GM12864 (cell line): Measurements from ENCODE around the gene MAP3K14.

Experiments used
- DNase-seq: peaks from one replicate; pipeline ENCODE4 v3.0.0-alpha.2; 2011; ENCODE audit warnings: low read depth
- H3K4me3 ChIP-seq: 2 replicates; pipeline ENCODE4 v1.5.1; 2011; ENCODE audit warnings: mild to moderate bottlenecking, low read depth, low read length, control low read depth
- TF ChIP-seq, protein P1 (sequence below): IDR thresholded peaks from 2 replicates; pipeline ENCODE4 v1.5.1; 2011; ENCODE audit warnings: low read depth, mild to moderate bottlenecking, moderate library complexity, low read length, control low read depth, inconsistent platforms; ENCODE audit errors: missing control alignments

The MAP3K14 gene

GRCh38 chr17:45339646-45340605, 23.1 kb upstream of the MAP3K14 start:
- H3K4me3 ChIP-seq, result no peak overlapping the region
- DNase-seq, result no peak
- TF ChIP-seq, protein P1, sequence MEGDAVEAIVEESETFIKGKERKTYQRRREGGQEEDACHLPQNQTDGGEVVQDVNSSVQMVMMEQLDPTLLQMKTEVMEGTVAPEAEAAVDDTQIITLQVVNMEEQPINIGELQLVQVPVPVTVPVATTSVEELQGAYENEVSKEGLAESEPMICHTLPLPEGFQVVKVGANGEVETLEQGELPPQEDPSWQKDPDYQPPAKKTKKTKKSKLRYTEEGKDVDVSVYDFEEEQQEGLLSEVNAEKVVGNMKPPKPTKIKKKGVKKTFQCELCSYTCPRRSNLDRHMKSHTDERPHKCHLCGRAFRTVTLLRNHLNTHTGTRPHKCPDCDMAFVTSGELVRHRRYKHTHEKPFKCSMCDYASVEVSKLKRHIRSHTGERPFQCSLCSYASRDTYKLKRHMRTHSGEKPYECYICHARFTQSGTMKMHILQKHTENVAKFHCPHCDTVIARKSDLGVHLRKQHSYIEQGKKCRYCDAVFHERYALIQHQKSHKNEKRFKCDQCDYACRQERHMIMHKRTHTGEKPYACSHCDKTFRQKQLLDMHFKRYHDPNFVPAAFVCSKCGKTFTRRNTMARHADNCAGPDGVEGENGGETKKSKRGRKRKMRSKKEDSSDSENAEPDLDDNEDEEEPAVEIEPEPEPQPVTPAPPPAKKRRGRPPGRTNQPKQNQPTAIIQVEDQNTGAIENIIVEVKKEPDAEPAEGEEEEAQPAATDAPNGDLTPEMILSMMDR, result no peak

DNA sequence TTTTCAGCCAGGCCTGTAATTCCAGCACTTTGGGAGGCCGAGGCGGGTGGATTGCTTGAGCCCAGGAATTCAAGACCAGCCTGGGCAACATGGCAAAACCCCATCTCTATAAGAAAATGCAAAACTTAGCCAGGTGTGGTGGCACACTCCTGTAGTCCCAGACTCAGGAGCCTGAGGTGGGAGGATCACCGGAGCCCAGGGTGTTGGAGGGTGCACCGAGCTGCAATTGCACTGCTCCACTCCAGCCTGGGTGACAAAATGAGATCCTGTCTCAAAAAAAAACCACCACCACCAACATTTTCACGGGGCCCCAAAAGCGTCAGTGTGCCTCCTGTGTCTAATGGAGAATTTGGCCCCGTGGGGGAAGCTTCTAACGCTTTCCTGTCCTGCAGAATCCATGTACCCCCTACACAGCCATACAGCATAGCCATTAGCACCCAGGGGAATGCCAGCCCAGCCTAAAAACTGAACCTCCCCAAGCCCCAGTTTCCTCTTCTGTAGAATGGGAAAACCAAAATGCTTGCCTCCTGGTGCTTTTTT, 22.2 kb upstream of the MAP3K14 start:
- no peak for DNase-seq
- TF ChIP-seq, protein P1, result no peak
- H3K4me3 ChIP-seq, result no peak overlapping the region

- DNase-seq, result no peak
- TF ChIP-seq, protein P1, result no peak
- no peak overlapping the region for H3K4me3 ChIP-seq
Observed at GRCh38 chr17:45338023-45338781, 21.4 kb upstream of the MAP3K14 start.

DNA sequence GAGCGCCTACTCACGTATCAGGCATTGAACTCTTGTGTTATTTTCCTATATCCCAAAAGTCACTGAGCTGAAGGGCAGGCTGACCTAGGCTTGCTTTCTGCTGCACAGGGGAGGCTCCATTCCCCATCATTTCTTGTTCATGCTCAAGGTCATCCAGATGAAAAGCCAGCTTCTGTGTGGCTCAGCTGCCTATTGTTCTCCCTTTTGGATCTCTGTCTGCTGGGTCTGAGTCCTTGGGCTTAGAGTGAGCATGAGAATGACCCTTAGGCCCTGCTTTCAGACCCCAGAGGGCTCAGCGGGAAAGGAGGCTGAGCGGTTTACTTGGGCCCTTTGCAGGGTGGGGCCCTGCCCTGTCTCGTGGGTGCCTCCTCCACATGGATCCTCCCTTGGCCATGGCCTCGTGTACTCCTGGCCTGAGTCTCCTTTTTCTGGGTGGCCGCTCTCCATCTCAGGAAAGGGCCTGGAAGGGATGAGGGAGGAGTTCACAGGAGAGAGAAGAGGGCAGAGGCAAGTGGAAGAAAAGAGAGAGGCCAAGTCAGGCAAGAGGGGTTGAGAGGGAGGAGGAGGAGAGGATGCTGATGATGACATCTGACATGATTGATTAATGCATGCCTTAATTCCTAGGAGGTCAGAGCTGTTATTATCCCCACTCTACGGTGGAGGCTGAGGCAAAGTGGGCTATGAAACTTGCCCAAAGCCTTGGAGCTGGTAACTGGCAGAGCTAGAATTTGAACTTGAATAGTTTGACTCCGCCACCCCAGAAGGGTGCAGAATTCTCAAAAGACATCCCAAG, 19.8 kb upstream of the MAP3K14 start:
- DNase-seq, result no peak
- TF ChIP-seq, protein P1, result no peak
- no peak overlapping the region for H3K4me3 ChIP-seq

GRCh38 chr17:45335721-45336120, 18.9 kb upstream of the MAP3K14 start:
- no peak overlapping the region for H3K4me3 ChIP-seq
- no peak for DNase-seq
- TF ChIP-seq, protein P1, result no peak
